GM15510 (cell line): ENCODE data around the gene CCDC134.

ENCODE experiments used
- POLR2A ChIP-seq: IDR thresholded peaks from 3 replicates; pipeline ENCODE4 v1.6.1; 2011; ENCODE audit warnings: borderline replicate concordance; ENCODE audit not compliant: insufficient read length; ENCODE audit errors: extremely low read depth

Gene CCDC134

DNA sequence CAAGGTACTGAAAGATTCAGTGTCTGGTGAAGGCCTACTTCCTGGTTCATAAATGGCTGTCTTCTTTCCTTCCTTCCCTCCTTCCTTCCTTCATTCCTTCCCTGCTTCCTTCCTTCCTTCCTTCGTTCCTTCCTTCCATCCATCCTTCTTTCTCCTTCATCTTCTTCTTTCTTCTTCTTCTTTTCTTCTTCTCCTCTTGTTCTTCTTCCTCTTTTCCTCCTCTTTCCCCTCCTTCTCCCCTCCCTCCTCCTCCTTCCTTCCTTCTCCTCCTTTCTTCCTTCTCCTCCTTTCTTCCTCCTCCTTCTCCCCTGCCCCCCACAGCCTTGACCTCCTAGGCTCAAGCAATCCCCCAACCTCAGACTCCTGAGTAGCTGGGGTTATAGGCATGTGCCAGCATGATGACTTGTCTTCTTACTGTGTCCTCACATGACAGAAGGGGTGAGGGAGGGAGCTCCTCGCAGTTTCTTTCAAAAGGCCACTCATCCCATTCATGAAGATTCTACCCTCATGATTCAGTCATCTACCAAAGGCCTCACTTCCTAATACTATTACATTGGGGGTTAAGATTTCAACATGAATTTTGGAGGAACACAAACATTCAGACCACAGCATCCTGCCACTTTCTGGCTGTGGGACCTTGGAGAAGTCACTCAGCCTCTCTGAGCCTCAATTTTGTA is 22.6 kb upstream of the CCDC134 start:
- TF ChIP-seq POLR2A = no peak

DNA sequence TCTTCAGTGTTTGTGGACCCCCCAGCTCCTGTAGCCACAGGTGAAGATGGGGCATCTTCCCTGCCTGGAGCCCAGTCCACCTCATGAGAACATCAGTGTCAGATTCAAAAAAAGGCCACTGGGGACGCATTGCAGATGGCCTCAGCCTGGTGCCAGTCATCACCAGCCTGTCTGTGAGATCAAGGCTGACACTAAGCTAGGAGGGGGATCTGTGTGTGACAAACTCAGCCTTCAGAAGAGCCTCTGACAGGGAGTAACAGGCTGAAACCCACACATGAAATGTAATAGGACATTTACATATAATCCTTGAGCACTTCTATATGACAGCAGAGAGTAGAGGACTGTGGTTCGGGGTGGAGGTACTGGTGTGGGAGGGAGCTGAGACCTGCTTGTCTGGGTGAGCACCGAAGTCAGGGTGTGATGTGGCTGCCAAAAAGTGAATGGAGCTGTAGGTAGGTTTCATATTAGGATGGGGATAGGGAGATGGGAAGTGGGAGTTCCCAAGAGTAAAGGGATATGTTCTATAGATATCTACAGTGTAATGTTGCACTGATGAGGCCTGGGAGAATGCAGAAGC is 20.5 kb upstream of the CCDC134 start:
- no peak for TF ChIP-seq POLR2A

DNA sequence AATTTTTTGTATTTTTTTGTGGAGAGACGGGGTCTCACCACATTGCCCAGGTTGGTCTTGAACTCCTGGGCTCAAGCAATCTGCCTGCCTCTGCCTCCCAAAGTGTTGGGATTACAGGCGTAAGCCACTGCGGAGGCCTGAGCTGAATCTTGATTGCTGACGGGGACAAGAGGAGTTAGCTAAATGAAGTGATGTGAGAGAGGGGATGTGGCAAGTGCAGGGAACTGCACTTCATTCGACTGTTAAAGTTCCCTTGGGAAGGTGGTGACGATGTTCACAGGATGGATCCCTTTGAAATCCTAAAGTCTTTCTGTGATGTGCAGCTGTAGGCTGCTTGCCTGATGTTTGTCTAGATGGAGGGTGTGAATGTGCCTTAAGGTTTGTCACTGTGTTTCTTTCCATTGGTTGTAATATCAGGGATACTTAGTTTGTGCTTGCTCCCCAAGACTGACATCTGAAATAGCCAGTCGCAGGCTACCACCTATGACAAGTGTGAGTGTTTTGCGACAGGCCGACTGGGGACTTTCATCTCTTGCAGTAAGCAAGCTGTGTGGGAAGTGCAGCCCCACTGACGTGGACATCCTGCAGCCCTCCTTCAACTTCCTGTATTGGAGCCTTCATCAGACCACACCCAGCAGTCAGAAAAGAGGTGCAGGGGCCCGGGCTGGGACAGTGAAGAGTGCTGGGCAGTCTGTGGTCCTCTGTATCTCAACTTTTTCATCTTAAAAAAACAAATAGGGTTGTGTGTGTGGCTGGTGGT is 19.6 kb upstream of the CCDC134 start:
- peak; percentile 71 for TF ChIP-seq POLR2A

DNA sequence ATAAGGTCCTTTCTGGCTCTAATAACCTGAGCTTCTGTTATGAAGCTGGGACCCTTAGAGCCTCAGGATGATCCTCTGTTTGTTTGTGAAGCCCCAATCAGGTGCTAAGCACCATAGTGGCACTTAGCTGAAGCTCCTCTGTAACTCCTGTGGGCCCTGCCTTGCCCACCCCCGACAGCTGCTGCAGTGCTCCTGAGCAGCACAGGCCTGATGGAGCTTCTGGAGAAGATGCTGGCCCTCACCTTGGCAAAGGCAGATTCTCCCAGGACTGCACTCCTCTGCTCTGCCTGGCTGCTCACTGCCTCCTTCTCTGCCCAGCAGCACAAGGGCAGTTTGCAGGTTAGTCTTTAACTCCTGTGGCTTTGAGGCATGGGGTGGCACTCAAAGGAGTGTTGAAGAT is 19.0 kb upstream of the CCDC134 start:
- TF ChIP-seq POLR2A = no peak

DNA sequence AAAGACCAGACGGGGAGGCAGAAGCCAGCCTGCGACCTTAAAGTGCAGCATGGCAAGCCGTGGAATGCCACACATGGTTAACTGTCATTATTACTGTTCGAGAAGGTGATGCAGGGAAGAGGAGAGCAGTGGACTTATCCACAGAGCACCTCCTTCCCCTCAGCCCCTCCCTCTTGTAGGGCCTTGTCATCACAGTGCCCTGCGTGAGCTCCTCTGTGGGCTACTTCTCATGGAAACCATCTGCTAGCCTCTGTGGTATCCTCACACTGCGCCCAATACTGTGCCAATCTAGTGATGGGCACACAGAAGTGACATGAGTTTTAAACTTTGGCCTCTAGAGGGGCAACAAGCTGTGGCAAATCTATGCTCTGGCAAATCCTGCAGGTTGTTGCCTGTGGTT is 18.2 kb upstream of the CCDC134 start:
- TF ChIP-seq POLR2A = no peak

DNA sequence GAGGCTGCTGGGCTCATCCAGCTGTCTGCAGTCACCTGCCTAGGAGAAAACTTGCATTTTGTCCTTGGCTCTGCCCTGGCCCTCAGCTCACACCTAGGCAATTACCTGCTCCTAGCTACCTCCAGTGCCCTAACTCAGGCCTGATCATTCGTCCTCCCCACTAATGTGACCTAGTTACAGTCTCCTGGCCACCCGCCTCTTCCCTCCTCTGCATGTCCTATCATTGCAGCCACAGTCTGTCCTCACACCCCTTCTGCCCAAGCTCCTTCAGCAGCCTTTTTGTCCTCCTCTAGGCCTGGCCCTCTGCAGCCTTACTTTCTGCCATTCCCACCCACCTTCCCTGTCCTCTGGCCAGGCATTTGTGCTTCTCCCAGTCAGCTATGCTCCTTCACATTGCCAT is 17.7 kb upstream of the CCDC134 start:
- TF ChIP-seq POLR2A = no peak

DNA sequence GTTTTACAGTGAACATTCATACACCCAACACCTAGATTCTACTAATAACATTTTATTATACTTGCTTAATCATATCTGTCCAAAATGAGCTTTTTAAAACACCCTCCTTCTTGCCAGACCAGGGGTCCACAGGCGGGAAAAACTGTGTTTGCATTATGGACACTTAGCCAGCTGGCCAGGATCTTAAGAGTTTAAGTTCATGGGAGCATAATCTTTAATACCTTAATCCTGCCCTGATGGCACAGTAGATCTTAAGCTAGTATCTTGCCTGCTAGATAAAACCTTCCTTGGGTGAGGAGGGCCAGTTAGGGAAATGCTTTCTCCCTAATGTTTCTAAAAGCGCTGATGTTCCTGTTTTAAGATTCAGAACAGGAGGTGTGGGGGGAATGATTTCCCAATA is 13.1 kb upstream of the CCDC134 start:
- no peak for TF ChIP-seq POLR2A

DNA sequence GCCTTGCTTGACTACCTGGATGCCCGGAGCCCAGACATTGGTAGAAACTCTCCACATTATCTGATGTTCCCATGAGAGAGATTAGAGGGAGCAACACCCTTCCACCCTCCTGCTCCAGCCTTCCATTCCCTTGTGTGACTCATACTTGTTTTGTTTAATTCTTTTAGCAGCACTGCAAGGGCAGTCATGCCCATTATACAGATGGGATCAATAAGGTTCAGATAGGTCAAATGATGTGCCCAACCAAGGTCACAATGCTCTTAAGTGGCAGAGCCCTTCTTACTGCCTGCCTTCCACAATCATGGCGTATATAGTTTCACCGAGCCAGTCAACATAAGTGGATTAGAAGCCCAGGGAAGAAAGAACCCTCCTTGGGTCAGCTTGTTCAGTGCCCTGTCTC is 6.6 kb upstream of the CCDC134 start:
- no peak for TF ChIP-seq POLR2A

DNA sequence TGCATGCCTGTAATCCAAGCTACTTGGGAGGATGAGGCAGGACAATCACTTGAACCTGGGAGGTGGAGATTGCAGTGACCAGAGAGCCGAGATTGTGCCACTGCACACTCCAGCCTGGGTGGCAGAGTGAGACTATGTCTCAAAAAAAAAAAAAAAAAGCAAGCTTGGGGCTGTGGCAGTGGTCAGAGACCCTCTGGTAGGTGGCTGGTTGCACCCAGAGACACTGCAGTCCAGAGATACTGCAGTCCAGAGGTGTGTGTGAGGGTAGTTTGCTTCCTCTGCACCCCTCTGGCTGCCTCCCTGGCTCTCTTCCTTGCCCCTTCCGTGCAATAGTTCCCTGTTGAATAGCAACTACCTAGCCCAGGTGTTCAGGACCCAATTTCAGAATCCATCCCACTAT is 1.7 kb upstream of the CCDC134 start:
- no peak for TF ChIP-seq POLR2A

DNA sequence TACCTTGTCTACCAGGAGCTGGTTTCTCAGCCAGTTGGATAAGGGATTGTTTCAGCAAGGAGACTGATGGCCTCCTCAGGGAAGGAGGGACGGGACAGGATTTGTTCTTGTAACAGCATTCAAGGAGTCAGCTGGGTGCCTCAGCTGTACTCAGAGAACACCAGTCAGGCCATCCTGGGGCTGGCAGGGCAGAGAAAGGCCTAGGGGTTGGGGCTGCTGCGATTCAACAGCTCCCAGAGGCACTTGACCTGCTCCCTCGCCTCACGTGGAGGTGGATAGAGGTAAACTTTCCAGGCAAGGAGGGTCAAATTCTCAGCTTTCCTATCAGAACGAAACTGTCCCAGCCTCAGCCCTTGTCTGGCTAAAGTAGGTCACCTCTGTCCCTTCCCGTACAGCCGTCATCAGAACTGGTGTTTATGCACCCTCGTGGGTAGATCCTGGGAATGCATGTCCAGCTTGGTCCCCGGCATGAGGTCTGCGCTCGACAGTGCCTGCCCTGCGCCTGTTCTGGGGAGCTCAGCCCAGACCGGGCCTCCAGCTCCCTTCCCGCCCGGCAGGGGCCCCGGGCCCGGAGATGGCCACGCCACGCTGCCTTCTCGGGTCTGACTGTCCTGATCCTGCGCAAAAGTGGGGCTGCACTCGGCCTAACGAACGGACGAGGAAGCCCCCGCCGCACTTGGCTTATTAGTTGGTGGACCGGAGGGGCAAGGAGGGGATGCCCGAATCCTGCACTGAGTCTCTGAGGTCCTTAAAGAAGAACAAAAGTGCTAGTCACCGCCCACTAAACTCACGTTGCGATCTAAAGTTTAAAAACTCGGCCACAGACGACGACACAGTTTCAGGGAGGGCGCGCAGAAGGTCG is 762 bp upstream of the CCDC134 start:
- no peak for TF ChIP-seq POLR2A

DNA sequence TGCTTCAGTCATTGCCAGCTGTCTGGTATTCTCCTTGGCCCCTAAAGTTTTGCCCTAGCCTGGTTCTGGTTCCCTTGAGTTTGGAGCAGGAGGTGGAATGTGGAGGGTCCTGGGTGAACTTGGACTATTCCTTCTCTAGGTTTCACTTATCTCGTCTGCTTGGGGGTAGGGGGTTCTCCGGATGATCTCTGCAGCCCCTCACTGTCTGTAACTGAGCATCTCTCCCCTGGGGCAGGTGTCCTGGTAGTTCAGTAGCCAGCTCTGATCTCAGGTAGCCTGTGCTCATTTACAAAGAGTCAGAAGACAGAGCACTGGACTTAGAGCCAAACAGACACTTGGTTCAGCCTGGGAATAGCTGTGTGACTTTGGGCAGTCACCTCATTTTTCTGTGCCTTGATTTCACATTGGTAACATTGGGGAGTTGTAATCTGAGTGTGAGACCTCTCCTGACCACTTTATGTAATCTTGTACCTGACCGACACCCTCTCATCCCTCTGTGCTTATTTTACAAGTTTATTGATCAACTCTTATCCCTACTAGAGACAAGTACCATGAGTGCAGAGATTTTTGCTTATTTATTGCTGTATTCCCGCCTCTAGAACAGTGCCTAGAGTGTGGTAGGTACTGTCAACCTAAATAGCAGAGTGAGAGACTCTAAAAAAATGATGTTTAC is 804 bp downstream of the CCDC134 start:
- TF ChIP-seq POLR2A = no peak

DNA sequence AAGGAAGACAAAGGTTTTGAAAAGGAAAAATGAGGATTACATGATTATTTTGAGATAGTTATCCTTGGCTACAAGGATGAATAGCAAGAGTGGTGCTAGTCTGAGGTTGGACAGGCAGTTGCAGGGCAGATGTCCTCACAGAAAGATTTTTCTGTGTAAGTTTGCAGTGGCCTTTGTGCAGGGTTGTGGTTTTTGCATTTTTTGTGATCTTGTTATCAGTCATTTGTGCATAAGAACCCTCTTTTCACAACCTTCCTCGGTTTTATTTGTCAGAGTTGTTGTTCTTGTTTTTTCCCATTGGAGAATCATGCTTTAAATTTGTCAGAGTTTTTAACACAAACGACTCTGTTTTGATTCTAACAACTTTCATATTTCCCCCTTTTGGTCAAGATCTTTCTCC is 1.4 kb downstream of the CCDC134 start:
- no peak for TF ChIP-seq POLR2A

DNA sequence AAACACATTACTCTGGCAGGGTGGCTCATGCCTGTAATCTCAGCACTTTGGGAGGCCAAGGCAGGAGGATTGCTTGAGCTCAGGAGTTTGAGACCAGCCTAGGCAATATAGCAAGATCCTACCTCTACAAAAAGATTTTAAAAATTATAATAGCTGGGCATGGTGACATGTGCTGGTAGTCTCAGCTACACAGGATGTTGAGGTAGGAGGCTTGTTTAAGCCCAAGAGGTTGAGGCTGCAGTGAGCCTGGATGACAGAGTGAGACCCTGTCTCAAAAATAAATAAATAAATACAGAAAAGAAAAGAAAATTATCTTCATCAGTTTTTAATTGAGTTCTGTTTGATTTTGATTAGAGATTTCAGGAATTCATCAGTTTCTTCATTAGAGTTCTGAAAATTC is 5.2 kb downstream of the CCDC134 start:
- no peak for TF ChIP-seq POLR2A

DNA sequence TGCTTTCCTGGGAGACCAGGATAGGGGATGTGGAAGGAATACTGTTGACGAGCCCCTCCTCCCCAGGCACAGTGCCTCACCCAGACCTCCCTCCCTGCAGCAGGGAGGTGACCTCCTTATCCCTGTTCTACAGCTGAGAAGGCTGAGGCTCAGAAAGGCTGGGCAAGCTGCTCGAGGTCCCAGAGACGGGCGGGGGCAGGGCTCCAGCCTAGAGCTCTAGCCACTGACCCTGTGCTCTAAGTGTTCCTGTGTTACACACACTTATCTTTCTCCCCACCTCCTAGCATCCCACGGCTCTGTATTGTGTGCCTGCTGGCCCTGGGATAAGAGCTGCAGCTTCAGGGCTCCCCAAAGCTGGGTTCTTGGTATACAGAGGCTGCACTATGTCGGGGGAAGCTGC is 7.9 kb downstream of the CCDC134 start:
- no peak for TF ChIP-seq POLR2A
